ENCODE data around the gene AP3D1. TPM values are rescaled to one million over a fixed set of nuclear protein-coding genes. Genes with fewer than 3 reads are reported as not detected.

Gene AP3D1
- total and polyA plus RNA-seq, 9 of the 15 experiments (the other 6 are each of a cell fraction or from before 2014, with no cell fraction given), result 1.2 to 86.1 (median 35.9) TPM

- intact Hi-C loops (cut with micrococcal nuclease), result no loop called here
- no TSS peak for BruUV-seq (replicated peaks)
- ChIA-PET POLR2A (no interaction called here), CTCF (ENCODE audit: low intra/inter-chr PET ratio) (no interaction called here)
- H3K36me3 ChIP-seq (ENCODE audit: control insufficient read depth, insufficient read depth, low read length), result peaks cover 47% of the 10 kb centered on the region; the same call in 2 of the 3 replicates
- no peak for FAIRE-seq
- no peaks in the 10 kb centered on the region; the same call in 2 of the 3 replicates for H3K79me2 ChIP-seq (ENCODE audit: control insufficient read depth, insufficient read depth, low read length)
- no peak overlapping the region for H2AFZ ChIP-seq (ENCODE audit: low read depth, low read length)
- H3K9ac ChIP-seq (ENCODE audit: insufficient read depth in 1 of 2, low read depth in 2 of 2, low read length in 2 of 2), result peak overlapping the region in 1 of 2 experiments; percentile 52; a peak in 1 of 4 replicates
- WGBS (ENCODE audit: insufficient coverage, low coverage, missing lambda C conversion rate), result 91% methylated on average over 29 of the region's 32 CpGs
- H3K27me3 ChIP-seq (ENCODE audit: control insufficient read depth in 2 of 2, insufficient read depth in 2 of 2, low read length in 2 of 2), result no peaks in the 10 kb centered on the region
- H3K27ac ChIP-seq (ENCODE audit: extremely low read depth, low read depth, low read length), result no peak overlapping the region
- no peak for ATAC-seq
- no peaks in the 10 kb centered on the region; the same call in 1 of the 2 replicates for H3K9me3 ChIP-seq (replicated peaks; ENCODE audit: control insufficient read depth, insufficient read depth, low read depth, low read length)
- H3K4me2 ChIP-seq (ENCODE audit: insufficient read depth, low read length), result no peak overlapping the region
- peaks cover 0 to 26% of the 10 kb centered on the region in 2 experiments; a peak in 2 of 5 replicates for H3K4me1 ChIP-seq (replicated peaks in 1 of 2; ENCODE audit: control insufficient read depth in 2 of 2, insufficient read depth in 2 of 2, low read length in 2 of 2)
- peak in 1 of 4 experiments; percentile 3 for DNase-seq (ENCODE audit: extremely low read depth in 1 of 4, low spot score in 3 of 4)
- H3K4me3 ChIP-seq, result no peak overlapping the region
- H4K20me1 ChIP-seq (replicated peaks; ENCODE audit: control insufficient read depth, insufficient read depth, low read length), result no peaks in the 10 kb centered on the region
- in situ Hi-C loops (cut with MboI), result no loop called here
- H3K9me1 ChIP-seq (ENCODE audit: control insufficient read depth, insufficient read depth, low read length), result no peaks in the 10 kb centered on the region
- TF ChIP-seq TAF1 (IDR thresholded peaks at IDR 0.05; ENCODE audit: control insufficient read depth, extremely low read depth, insufficient read depth, low read length, severe bottlenecking) (no peak), SIRT6 (IDR thresholded peaks at IDR 0.05; ENCODE audit: low read depth, low read length) (no peak), GTF2E2 (tag; IDR thresholded peaks at IDR 0.05) (no peak), NR3C1 (CRISPR knock-in tag; IDR thresholded peaks at IDR 0.05) (no peak), CHAMP1 (IDR thresholded peaks at IDR 0.05) (no peak), ZNF780A (CRISPR knock-in tag; IDR thresholded peaks at IDR 0.05) (no peak), TRIM24 (IDR thresholded peaks at IDR 0.05) (no peak), E2F1 (CRISPR knock-in tag; IDR thresholded peaks at IDR 0.05) (no peak), MEF2A (IDR thresholded peaks at IDR 0.05; ENCODE audit: control insufficient read depth, low read depth, low read length) (no peak)
- TF ChIP-seq, protein P1, sequence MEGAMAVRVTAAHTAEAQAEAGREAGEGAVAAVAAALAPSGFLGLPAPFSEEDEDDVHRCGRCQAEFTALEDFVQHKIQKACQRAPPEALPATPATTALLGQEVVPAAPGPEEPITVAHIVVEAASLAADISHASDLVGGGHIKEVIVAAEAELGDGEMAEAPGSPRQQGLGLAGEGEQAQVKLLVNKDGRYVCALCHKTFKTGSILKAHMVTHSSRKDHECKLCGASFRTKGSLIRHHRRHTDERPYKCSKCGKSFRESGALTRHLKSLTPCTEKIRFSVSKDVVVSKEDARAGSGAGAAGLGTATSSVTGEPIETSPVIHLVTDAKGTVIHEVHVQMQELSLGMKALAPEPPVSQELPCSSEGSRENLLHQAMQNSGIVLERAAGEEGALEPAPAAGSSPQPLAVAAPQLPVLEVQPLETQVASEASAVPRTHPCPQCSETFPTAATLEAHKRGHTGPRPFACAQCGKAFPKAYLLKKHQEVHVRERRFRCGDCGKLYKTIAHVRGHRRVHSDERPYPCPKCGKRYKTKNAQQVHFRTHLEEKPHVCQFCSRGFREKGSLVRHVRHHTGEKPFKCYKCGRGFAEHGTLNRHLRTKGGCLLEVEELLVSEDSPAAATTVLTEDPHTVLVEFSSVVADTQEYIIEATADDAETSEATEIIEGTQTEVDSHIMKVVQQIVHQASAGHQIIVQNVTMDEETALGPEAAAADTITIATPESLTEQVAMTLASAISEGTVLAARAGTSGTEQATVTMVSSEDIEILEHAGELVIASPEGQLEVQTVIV (CRISPR knock-in tag; IDR thresholded peaks at IDR 0.05; ENCODE audit: borderline replicate concordance), result no peak
- TF ChIP-seq, protein P2, sequence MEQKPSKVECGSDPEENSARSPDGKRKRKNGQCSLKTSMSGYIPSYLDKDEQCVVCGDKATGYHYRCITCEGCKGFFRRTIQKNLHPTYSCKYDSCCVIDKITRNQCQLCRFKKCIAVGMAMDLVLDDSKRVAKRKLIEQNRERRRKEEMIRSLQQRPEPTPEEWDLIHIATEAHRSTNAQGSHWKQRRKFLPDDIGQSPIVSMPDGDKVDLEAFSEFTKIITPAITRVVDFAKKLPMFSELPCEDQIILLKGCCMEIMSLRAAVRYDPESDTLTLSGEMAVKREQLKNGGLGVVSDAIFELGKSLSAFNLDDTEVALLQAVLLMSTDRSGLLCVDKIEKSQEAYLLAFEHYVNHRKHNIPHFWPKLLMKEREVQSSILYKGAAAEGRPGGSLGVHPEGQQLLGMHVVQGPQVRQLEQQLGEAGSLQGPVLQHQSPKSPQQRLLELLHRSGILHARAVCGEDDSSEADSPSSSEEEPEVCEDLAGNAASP (IDR thresholded peaks at IDR 0.05), result no peak
- TF ChIP-seq, protein P3, sequence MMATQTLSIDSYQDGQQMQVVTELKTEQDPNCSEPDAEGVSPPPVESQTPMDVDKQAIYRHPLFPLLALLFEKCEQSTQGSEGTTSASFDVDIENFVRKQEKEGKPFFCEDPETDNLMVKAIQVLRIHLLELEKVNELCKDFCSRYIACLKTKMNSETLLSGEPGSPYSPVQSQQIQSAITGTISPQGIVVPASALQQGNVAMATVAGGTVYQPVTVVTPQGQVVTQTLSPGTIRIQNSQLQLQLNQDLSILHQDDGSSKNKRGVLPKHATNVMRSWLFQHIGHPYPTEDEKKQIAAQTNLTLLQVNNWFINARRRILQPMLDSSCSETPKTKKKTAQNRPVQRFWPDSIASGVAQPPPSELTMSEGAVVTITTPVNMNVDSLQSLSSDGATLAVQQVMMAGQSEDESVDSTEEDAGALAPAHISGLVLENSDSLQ (IDR thresholded peaks at IDR 0.05), result no peak
Measured at GRCh38 chr19:2079076-2079864, 72.1 kb downstream of the AP3D1 start.
